Bronchial epithelial cell (primary cell): ENCODE data around the gene FCHO2. TPM values are rescaled to one million over a fixed set of nuclear protein-coding genes. Genes with fewer than 3 reads are reported as not detected.

Experiments used
- DNase-seq: peaks from one replicate; pipeline ENCODE4 v3.0.0-alpha.2; 2010; ENCODE audit warnings: low read depth
- FAIRE-seq: peaks from 2 replicates; lab custom pipeline; 2011; peaks lifted over from hg19 to GRCh38; lab: Jason Lieb, UNC
- H3K27me3 ChIP-seq: 2 replicates; pipeline ENCODE4 v1.5.1; 2011; ENCODE audit warnings: low read length; ENCODE audit not compliant: control insufficient read depth, insufficient read depth
- H3K36me3 ChIP-seq: 2 replicates; pipeline ENCODE4 v1.5.1; 2011; ENCODE audit warnings: low read length; ENCODE audit not compliant: control insufficient read depth, insufficient read depth
- H3K4me3 ChIP-seq: 2 replicates; pipeline ENCODE4 v1.5.1; 2011; ENCODE audit warnings: mild to moderate bottlenecking, low read depth, low read length, control low read depth
- CTCF ChIP-seq: IDR thresholded peaks from 2 replicates; pipeline ENCODE4 v1.5.1; 2011; ENCODE audit warnings: mild to moderate bottlenecking, moderate library complexity, low read length, control low read depth, inconsistent platforms; ENCODE audit not compliant: insufficient read depth, severe bottlenecking
- total RNA-seq: library from RNA; depleted of rRNA; stranded (reverse); fragments of >200 nt; gene quantifications from 2 replicates; pipeline ENCODE4 v1.2.1, GENCODE V29; 2014

FCHO2 gene
- total RNA-seq, 1 donor from 2014 or later: 10.5 TPM

- Histone ChIP-seq H3K36me3 (no peaks in the 10 kb centered on the region), H3K27me3 (no peaks in the 10 kb centered on the region), H3K4me3 (no peak overlapping the region)
- DNase-seq (peak; percentile 26), FAIRE-seq (no peak)
- TF ChIP-seq CTCF: no peak
Measured at GRCh38 chr5:72937517-72938061, 18.3 kb upstream of the FCHO2 start.

- FAIRE-seq (no peak), DNase-seq (no peak)
- H3K27me3 ChIP-seq: no peaks in the 10 kb centered on the region
- H3K4me3 ChIP-seq: no peak overlapping the region
- H3K36me3 ChIP-seq: no peaks in the 10 kb centered on the region
- TF ChIP-seq CTCF: no peak
Measured at GRCh38 chr5:72938206-72938605, 17.6 kb upstream of the FCHO2 start.

GRCh38 chr5:72940082-72940481, 15.8 kb upstream of the FCHO2 start:
- Histone ChIP-seq H3K27me3 (no peaks in the 10 kb centered on the region), H3K36me3 (no peaks in the 10 kb centered on the region), H3K4me3 (no peak overlapping the region)
- TF ChIP-seq CTCF: no peak
- FAIRE-seq: no peak
- no peak for DNase-seq

GRCh38 chr5:72943307-72943706, 12.5 kb upstream of the FCHO2 start:
- no peak for FAIRE-seq
- Histone ChIP-seq H3K4me3 (no peak overlapping the region), H3K27me3 (no peaks in the 10 kb centered on the region), H3K36me3 (no peaks in the 10 kb centered on the region)
- no peak for TF ChIP-seq CTCF
- no peak for DNase-seq

- no peak overlapping the region for H3K4me3 ChIP-seq
- H3K36me3 ChIP-seq: no peaks in the 10 kb centered on the region
- no peak for TF ChIP-seq CTCF
- H3K27me3 ChIP-seq: no peaks in the 10 kb centered on the region
- FAIRE-seq (no peak), DNase-seq (no peak)
Measured at GRCh38 chr5:72947498-72947897, 8.3 kb upstream of the FCHO2 start.

- TF ChIP-seq CTCF: no peak
- FAIRE-seq: no peak
- H3K4me3 ChIP-seq: no peak overlapping the region
- H3K36me3 ChIP-seq: no peaks in the 10 kb centered on the region
- H3K27me3 ChIP-seq: no peaks in the 10 kb centered on the region
- DNase-seq: peak; percentile 54
Measured at GRCh38 chr5:72949481-72949880, 6.4 kb upstream of the FCHO2 start.
